Heart right ventricle (tissue), 16 donors: Measurements from ENCODE around the gene ASIP. TPM values are rescaled to one million over a fixed set of nuclear protein-coding genes. Genes with fewer than 3 reads are reported as not detected.
"Not testable (repeated sequence)": the region's sequence is repeated elsewhere in the genome, so short reads cannot be mapped to it uniquely, and the experiment has no call there.

Experiments used
- ATAC-seq, 8 donors: fragments of 200-7000 bp; cut with Tn5 transposase; one replicate each; pipeline ENCODE4 v1.9.1; 2020; ENCODE audit warnings: mild to moderate bottlenecking in 8 of 8, moderate library complexity in 8 of 8, moderate number of reproducible peaks in 1 of 8
- DNase-seq, 2 donors: peaks; one replicate each; pipeline ENCODE4 v3.0.0-alpha.2; 2020
- H3K27ac ChIP-seq, 10 donors: fragments of 200-600 bp; sonication (generic) in 2 of 10; one replicate each; pipeline versions ENCODE4 v1.5.0 to v1.8.0; 2020 to 2022; ENCODE audit warnings: mild to moderate bottlenecking in 3 of 10
- H3K27me3 ChIP-seq, 7 donors: fragments of 200-600 bp; one replicate each; pipeline ENCODE4 v1.8.0; 2021 to 2022; ENCODE audit warnings: mild to moderate bottlenecking in 2 of 7
- H3K36me3 ChIP-seq, 9 donors: fragments of 200-600 bp; sonication (generic) in 1 of 9; one replicate each; pipeline versions ENCODE4 v1.5.0 to v1.8.0; 2020 to 2022; ENCODE audit warnings: mild to moderate bottlenecking in 2 of 9
- H3K4me1 ChIP-seq, 9 donors: fragments of 200-600 bp; sonication (generic) in 1 of 9; one replicate each; pipeline versions ENCODE4 v1.5.0 to v1.8.0; 2020 to 2022; ENCODE audit warnings: mild to moderate bottlenecking in 4 of 9
- H3K4me3 ChIP-seq, 10 donors: fragments of 200-600 bp; sonication (generic) in 2 of 10; one replicate each; pipeline versions ENCODE4 v1.5.0 to v1.8.0; 2020 to 2022; ENCODE audit warnings: mild to moderate bottlenecking in 7 of 10, moderate library complexity in 2 of 10
- H3K9me3 ChIP-seq, 11 donors: fragments of 200-600 bp in 10 of 11; sonication (generic) in 2 of 11; one replicate each; pipeline versions ENCODE4 v1.5.0 to v1.8.0; 2013 to 2022; ENCODE audit warnings: mild to moderate bottlenecking in 2 of 11, control low read depth in 1 of 11, moderate library complexity in 1 of 11
- CTCF ChIP-seq, 9 donors: fragments of 200-600 bp; sonication (generic) in 2 of 9; IDR thresholded peaks; one replicate each; pipeline versions ENCODE4 v1.5.0 to v1.8.0; 2021 to 2022; ENCODE audit warnings: antibody characterized with exemption in 9 of 9, mild to moderate bottlenecking in 5 of 9, moderate library complexity in 1 of 9
- WGBS, 2 donors: extraction: QIAGEN DNeasy Blood & Tissue Kit; methylation state at CpG; one replicate each; pipeline ENCODE4 v1.1.7; 2013; ENCODE audit warnings: inconsistent platforms in 1 of 2; 5-methylcytosine and 5-hydroxymethylcytosine counted together
- intact Hi-C, 10 donors: fragments of 100-400 bp; cut with DNase I; formaldehyde crosslinking; loops; one replicate each; pipeline versions ENCODE4 v1.11.1 to v1.14.2; 2022
- polyA plus RNA-seq, 2 donors: library from polyadenylated mRNA; stranded (reverse); fragments of 200-250 nt; gene quantifications; one replicate each; pipeline ENCODE4 v1.2.3, GENCODE V29; 2013
- total RNA-seq, 10 donors: library from RNA; stranded (reverse); fragmentation: NEBNext Ultra II Directional in 3 of 10; extraction: Animal tissue kit (Norgen Biotek cat#: 25700) in 3 of 10; gene quantifications; one replicate each; pipeline versions ENCODE4 v1.2.1 to v1.2.4, GENCODE V29; 2021 to 2023
- donor health status: Arrhythmogenic right ventricular cardiomyopathy.
- donor health status: ischemic (EF 13 %, LVEDD 7.1; RV severe dilation, severe dysfunction).
- donor health status: healthy with polysubstance abuse.
- donor health status: DM: no; HTN: yes; CAD: no.
- donor health status: DM: no; HTN: no; CAD: no.
- donor health status: ischemic (EF 25% LVEDD 6.9; RV normal size, moderate dysfunction).
- donor health status: ischemic (EF 25% LVEDD 5.7; RV mildly dilated, moderate dysfunction).
- donor health status: healthy.
- donor health status: DM: yes; HTN: yes; CAD: no.
- donor health status: Ischemic cardiomyopathy.
- donor health status: ischemic (EF 35%, LVEDD 5.7; RV mildly dilated, moderate dysfunction).
- donor health status: nonischemic (EF 11% LVEDD 7.7; RV severe dilation, severe dysfunction).
- donor health status: DM: yes; HTN: yes; CAD: no.
- donor health status: PGD.
- donor health status: ischemic (EF 29% LVEDD 5.4; RV normal size, mild dysfunction).
- donor health status: nonischemic (EF 23%, LVEDD 6.1; RV moderate dilation, normal function).

ASIP gene
- total and polyA plus RNA-seq, 12 donors = 1.6 to 234 (median 13.1) TPM

- H3K27ac ChIP-seq, ATAC-seq, H3K27me3 ChIP-seq, DNase-seq, H3K9me3 ChIP-seq, intact Hi-C loops, H3K4me3 ChIP-seq: not testable (repeated sequence)
- Histone ChIP-seq H3K4me1 (peaks cover 0 to 47% (median 23%) of the 10 kb centered on the region in 9 donors), H3K36me3 (peaks cover 0 to 24% (median 11%) of the 10 kb centered on the region in 9 donors)
- TF ChIP-seq CTCF (IDR thresholded peaks at IDR 0.05) = peak in 5 of 9 donors; percentile 24 to 49 (median 33)
- 75 to 83% methylated on average over 5 to 8 of the region's 15 CpGs for WGBS, 2 donors
Measured at GRCh38 chr20:34298294-34298784, 57.1 kb downstream of the ASIP start.

- Histone ChIP-seq H3K4me1 (peaks cover 0 to 42% (median 23%) of the 10 kb centered on the region in 9 donors), H3K27ac (no peak overlapping the region), H3K36me3 (peaks cover 0 to 10% (median 0%) of the 10 kb centered on the region in 9 donors), H3K4me3 (no peak overlapping the region), H3K27me3 (no peaks in the 10 kb centered on the region), H3K9me3 (no peaks in the 10 kb centered on the region)
- intact Hi-C loops = loop anchor here in 2 of 10 donors (5.0 kb wide), 2 partner anchors 37 to 107 kb away; no protein-coding TSS in a partner anchor
- WGBS, 2 donors = 84 to 86% methylated on average over 11 of the region's 11 CpGs
- no peak for DNase-seq
- no peak for TF ChIP-seq CTCF (IDR thresholded peaks at IDR 0.05)
- no peak for ATAC-seq
Measured at GRCh38 chr20:34299556-34300255, 58.5 kb downstream of the ASIP start.

GRCh38 chr20:34300256-34300806 lies 59.1 kb downstream of the ASIP start:
- H3K27me3 ChIP-seq = no peaks in the 10 kb centered on the region
- ATAC-seq = no peak
- no peak overlapping the region for H3K4me3 ChIP-seq
- peaks cover 0 to 42% (median 23%) of the 10 kb centered on the region in 9 donors for H3K4me1 ChIP-seq
- intact Hi-C loops = loop anchor here in 2 of 10 donors (5.0 kb wide), 2 partner anchors 38 to 108 kb away; no protein-coding TSS in a partner anchor
- TF ChIP-seq CTCF (IDR thresholded peaks at IDR 0.05) = no peak
- peaks cover 0 to 4% (median 0%) of the 10 kb centered on the region in 9 donors for H3K36me3 ChIP-seq
- WGBS, 2 donors = 84 to 86% methylated on average over 3 of the region's 3 CpGs
- H3K9me3 ChIP-seq = no peaks in the 10 kb centered on the region
- peak overlapping the region in 3 of 10 donors; percentile 20 to 42 (median 34) for H3K27ac ChIP-seq
- DNase-seq = no peak

GRCh38 chr20:34300809-34301586 lies 59.8 kb downstream of the ASIP start:
- 44 to 49% methylated on average over 7 of the region's 7 CpGs for WGBS, 2 donors
- peak overlapping the region in 1 of 10 donors; percentile 4 for H3K4me3 ChIP-seq
- DNase-seq (peak in 1 of 2 donors; percentile 16), ATAC-seq (peak in 4 of 8 donors; percentile 19 to 49 (median 38))
- H3K27me3 ChIP-seq = no peaks in the 10 kb centered on the region
- TF ChIP-seq CTCF (IDR thresholded peaks at IDR 0.05) = no peak
- H3K4me1 ChIP-seq = peaks cover 0 to 42% (median 23%) of the 10 kb centered on the region in 9 donors
- H3K36me3 ChIP-seq = no peaks in the 10 kb centered on the region
- no peaks in the 10 kb centered on the region for H3K9me3 ChIP-seq
- intact Hi-C loops = loop anchor here in 2 of 10 donors (5.0 kb wide), 2 partner anchors 39 to 109 kb away; no protein-coding TSS in a partner anchor
- H3K27ac ChIP-seq = peak overlapping the region in 7 of 10 donors; percentile 10 to 42 (median 26)
